GM23338 (cell line): ENCODE measurements around the gene SEMA3E. TPM values are rescaled to one million over a fixed set of nuclear protein-coding genes. Genes with fewer than 3 reads are reported as not detected.

ENCODE experiments used
- ATAC-seq: fragments of 200-7000 bp; cut with Tn5 transposase; 3 replicates; pipeline ENCODE4 v1.9.1; 2020
- DNase-seq: peaks from one replicate; pipeline ENCODE4 v3.0.0-alpha.2; 2015; ENCODE audit warnings: low spot score
- H2AFZ ChIP-seq: fragments of 200-600 bp; sonication (generic); 2 replicates; pipeline ENCODE4 v1.8.0; 2016; ENCODE audit warnings: antibody characterized with exemption, mild to moderate bottlenecking, moderate library complexity
- H3F3A ChIP-seq: fragments of 200-600 bp; sonication (generic); replicated peaks from 2 replicates; pipeline ENCODE4 v1.8.0; 2017; ENCODE audit warnings: antibody characterized with exemption, mixed run types, low read depth
- H3K27ac ChIP-seq: fragments of 200-600 bp; sonication (generic); 2 replicates; pipeline ENCODE4 v1.6.1; 2016; ENCODE audit warnings: low read depth
- H3K27me3 ChIP-seq: fragments of 200-600 bp; sonication (generic); 2 replicates; pipeline ENCODE4 v1.8.0; 2016; ENCODE audit warnings: mild to moderate bottlenecking, mixed run types, moderate library complexity; ENCODE audit not compliant: insufficient read depth
- H3K36me3 ChIP-seq: fragments of 200-600 bp; sonication (generic); 2 replicates; pipeline ENCODE4 v1.8.0; 2016; ENCODE audit warnings: mild to moderate bottlenecking; ENCODE audit not compliant: insufficient read depth
- H3K4me1 ChIP-seq: fragments of 200-600 bp; sonication (generic); 2 replicates; pipeline ENCODE4 v1.8.0; 2016; ENCODE audit warnings: mild to moderate bottlenecking, moderate library complexity; ENCODE audit not compliant: insufficient read depth
- H3K4me2 ChIP-seq: fragments of 200-600 bp; sonication (generic); 2 replicates; pipeline ENCODE4 v1.7.1; 2017; ENCODE audit warnings: mixed run types
- H3K4me3 ChIP-seq: fragments of 200-600 bp; sonication (generic); 2 replicates; pipeline ENCODE4 v1.6.1; 2016; ENCODE audit warnings: mixed run types
- H3K79me2 ChIP-seq: fragments of 200-600 bp; sonication (generic); replicated peaks from 2 replicates; pipeline ENCODE4 v1.8.0; 2017; ENCODE audit warnings: mild to moderate bottlenecking; ENCODE audit not compliant: insufficient read depth
- H3K9me2 ChIP-seq: fragments of 200-600 bp; sonication (generic); 2 replicates; pipeline ENCODE4 v1.8.0; 2017; ENCODE audit not compliant: insufficient read depth
- H4K20me1 ChIP-seq: fragments of 200-600 bp; sonication (generic); replicated peaks from 2 replicates; pipeline ENCODE4 v1.8.0; 2017; ENCODE audit warnings: mild to moderate bottlenecking; ENCODE audit not compliant: insufficient read depth
- H3K27ac Mint-ChIP-seq: 2 replicates; pipeline ENCODE4 v1.8.0; 2020; ENCODE audit warnings: inconsistent platforms, mild to moderate bottlenecking, moderate library complexity, mixed read lengths
- H3K27me3 Mint-ChIP-seq: 3 replicates; pipeline ENCODE4 v1.8.0; 2022; ENCODE audit warnings: low read depth, mild to moderate bottlenecking, moderate library complexity, mixed read lengths, inconsistent platforms; ENCODE audit not compliant: insufficient read depth, poor library complexity
- H3K36me3 Mint-ChIP-seq: 3 replicates; pipeline ENCODE4 v1.8.0; 2021; ENCODE audit warnings: low read depth, mild to moderate bottlenecking, inconsistent platforms, moderate library complexity, mixed read lengths
- H3K4me1 Mint-ChIP-seq: 3 replicates; pipeline ENCODE4 v1.8.0; 2020; ENCODE audit warnings: mild to moderate bottlenecking, inconsistent platforms, mixed read lengths
- H3K4me3 Mint-ChIP-seq: 3 replicates; pipeline ENCODE4 v1.8.0; 2021; ENCODE audit warnings: moderate library complexity, mild to moderate bottlenecking, inconsistent platforms, mixed read lengths
- H3K9me3 Mint-ChIP-seq: 3 replicates; pipeline ENCODE4 v1.8.0; 2020; ENCODE audit warnings: moderate library complexity, mild to moderate bottlenecking, inconsistent platforms, mixed read lengths
- CREB1 ChIP-seq: fragments of 250-450 bp; sonication (Bioruptor Pico); IDR thresholded peaks from 2 replicates; pipeline ENCODE4 v1.5.0; 2020; ENCODE audit warnings: low read depth, mild to moderate bottlenecking, moderate library complexity
- ETS1 ChIP-seq: IDR thresholded peaks from 2 replicates; pipeline ENCODE4 v1.6.1; 2016; ENCODE audit warnings: antibody characterized with exemption
- EZH2phosphoT487 ChIP-seq: fragments of 200-600 bp; sonication (generic); IDR thresholded peaks from one replicate; pipeline ENCODE4 v1.8.1; 2018; ENCODE audit warnings: antibody characterized with exemption; ENCODE audit not compliant: unreplicated experiment
- POLR2AphosphoS5 ChIP-seq: IDR thresholded peaks from 2 replicates; pipeline ENCODE4 v1.6.1; 2016; ENCODE audit warnings: antibody characterized with exemption, low read depth
- REST ChIP-seq: IDR thresholded peaks from one replicate; pipeline ENCODE4 v1.6.1; 2018; ENCODE audit warnings: antibody characterized with exemption; ENCODE audit not compliant: unreplicated experiment
- STAT1 ChIP-seq: IDR thresholded peaks from one replicate; pipeline ENCODE4 v1.6.1; 2016; ENCODE audit warnings: antibody characterized with exemption; ENCODE audit not compliant: unreplicated experiment
- ZNF331 ChIP-seq: fragments of 250-450 bp; sonication (Bioruptor Pico); IDR thresholded peaks from 2 replicates; pipeline ENCODE4 v1.5.0; 2020; ENCODE audit warnings: low read depth, mild to moderate bottlenecking, moderate library complexity
- polyA plus RNA-seq: library from polyadenylated mRNA; unstranded; fragments of >200 nt; fragmentation: Nextera tagmentation; extraction: Ambion mirVana; gene quantifications from 2 replicates; pipeline ENCODE4 v1.2.1, GENCODE V29; 2016
- total RNA-seq: library from RNA; depleted of rRNA; stranded (reverse); fragments of >200 nt; shearing (Covaris generic); gene quantifications from 2 replicates; pipeline ENCODE4 v1.2.3, GENCODE V29; 2014

SEMA3E gene
- total and polyA plus RNA-seq, 2 experiments from 2014 or later = 5.4 to 15.7 TPM

GRCh38 chr7:83362871-83363550, 285.9 kb downstream of the SEMA3E start (continued):
- TF ChIP-seq ETS1 (no peak), POLR2AphosphoS5 (no peak), ZNF331 (no peak), CREB1 (CRISPR knock-in tag) (no peak), EZH2phosphoT487 (no peak), REST (no peak), STAT1 (no peak)

GRCh38 chr7:83359108-83359507, 289.8 kb downstream of the SEMA3E start:
- Histone ChIP-seq H2AFZ (no peak overlapping the region), H3K79me2 (no peaks in the 10 kb centered on the region), H3K27ac (no peak overlapping the region), H3K27me3 (no peaks in the 10 kb centered on the region), H4K20me1 (no peaks in the 10 kb centered on the region), H3F3A (no peaks in the 10 kb centered on the region), H3K4me3 (no peak overlapping the region), H3K4me2 (no peak overlapping the region), H3K36me3 (no peaks in the 10 kb centered on the region), H3K9me2 (no peaks in the 10 kb centered on the region), H3K4me1 (no peaks in the 10 kb centered on the region)
- no peak overlapping the region for H3K4me3 Mint-ChIP-seq
- ATAC-seq (no peak), DNase-seq (no peak)
- H3K36me3 Mint-ChIP-seq = no peaks in the 10 kb centered on the region
- no peaks in the 10 kb centered on the region for H3K9me3 Mint-ChIP-seq
- H3K27me3 Mint-ChIP-seq = no peaks in the 10 kb centered on the region
- TF ChIP-seq POLR2AphosphoS5 (no peak), REST (no peak), ETS1 (no peak)
- no peak overlapping the region for H3K27ac Mint-ChIP-seq
- no peaks in the 10 kb centered on the region for H3K4me1 Mint-ChIP-seq
